Skeletal muscle tissue (tissue), 4 donors: ENCODE measurements around the gene ATXN1. TPM values are rescaled to one million over a fixed set of nuclear protein-coding genes. Genes with fewer than 3 reads are reported as not detected.

Experiments
- H3K27ac ChIP-seq: one replicate; pipeline ENCODE4 v1.7.0; 2013; ENCODE audit warnings: mild to moderate bottlenecking, low read depth, low read length, inconsistent platforms
- H3K27me3 ChIP-seq, 3 donors: one replicate each; pipeline ENCODE4 v1.7.0; 2013; ENCODE audit warnings: low read length in 3 of 3; ENCODE audit not compliant: control insufficient read depth in 3 of 3, insufficient read depth in 3 of 3
- H3K36me3 ChIP-seq, 3 donors: one replicate each; pipeline ENCODE4 v1.7.0; 2013; ENCODE audit warnings: low read length in 3 of 3; ENCODE audit not compliant: control insufficient read depth in 3 of 3, insufficient read depth in 3 of 3
- H3K4me1 ChIP-seq, 3 donors: one replicate each; pipeline ENCODE4 v1.7.0; 2013; ENCODE audit warnings: low read length in 3 of 3, mild to moderate bottlenecking in 3 of 3; ENCODE audit not compliant: control insufficient read depth in 3 of 3, insufficient read depth in 3 of 3
- H3K4me3 ChIP-seq, 3 donors: one replicate each; pipeline ENCODE4 v1.7.0; 2013; ENCODE audit warnings: low read length in 3 of 3
- H3K9ac ChIP-seq, 3 donors: one replicate each; pipeline ENCODE4 v1.7.0; 2013; ENCODE audit warnings: low read length in 3 of 3, mild to moderate bottlenecking in 3 of 3, moderate library complexity in 2 of 3, low read depth in 1 of 3
- H3K9me3 ChIP-seq, 3 donors: one replicate each; pipeline ENCODE4 v1.7.0; 2013; ENCODE audit warnings: low read length in 3 of 3; ENCODE audit not compliant: control insufficient read depth in 3 of 3
- total RNA-seq: library from RNA; depleted of rRNA; stranded (reverse); fragments of >200 nt; gene quantifications from one replicate; pipeline ENCODE4 v1.2.3, GENCODE V29; 2014
- donor health status: Osteomylitis.

ATXN1 gene
- total RNA-seq, 1 donor from 2014 or later = 30.8 TPM

- Histone ChIP-seq H3K27me3 (no peaks in the 10 kb centered on the region), H3K27ac (no peak overlapping the region), H3K36me3 (peaks cover 3 to 14% (median 10%) of the 10 kb centered on the region in 3 donors), H3K9ac (no peak overlapping the region), H3K9me3 (no peaks in the 10 kb centered on the region), H3K4me3 (no peak overlapping the region), H3K4me1 (peaks cover 0 to 4% (median 3%) of the 10 kb centered on the region in 3 donors)
Measured at GRCh38 chr6:16523606-16524379, 237.5 kb downstream of the ATXN1 start.

- Histone ChIP-seq H3K27ac (no peak overlapping the region), H3K9ac (no peak overlapping the region), H3K4me3 (no peak overlapping the region), H3K36me3 (peaks cover 3 to 14% (median 10%) of the 10 kb centered on the region in 3 donors), H3K27me3 (no peaks in the 10 kb centered on the region), H3K9me3 (no peaks in the 10 kb centered on the region), H3K4me1 (peaks cover 0 to 4% (median 3%) of the 10 kb centered on the region in 3 donors)
Measured at GRCh38 chr6:16522937-16523336, 238.3 kb downstream of the ATXN1 start.

DNA sequence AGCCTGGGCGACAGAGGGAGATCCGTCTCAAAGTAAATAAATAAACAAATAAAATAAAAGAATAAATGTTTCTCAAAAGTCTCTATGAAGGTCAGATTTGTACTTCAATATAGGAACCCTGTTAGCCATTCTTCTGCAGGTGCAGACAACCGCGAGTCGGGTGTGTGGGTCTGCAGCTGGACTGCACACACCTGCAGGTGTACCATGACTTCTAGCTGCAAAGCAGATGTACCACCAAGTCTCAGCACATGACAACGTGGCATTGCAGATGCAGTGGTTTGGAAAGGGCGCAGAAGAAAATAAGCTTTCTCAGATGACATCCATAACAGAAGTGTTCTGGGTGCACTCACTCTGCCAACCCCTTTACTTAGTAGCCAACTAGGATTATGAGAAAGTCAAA, 239.7 kb downstream of the ATXN1 start:
- Histone ChIP-seq H3K4me3 (no peak overlapping the region), H3K27me3 (no peaks in the 10 kb centered on the region), H3K9me3 (no peaks in the 10 kb centered on the region), H3K36me3 (peaks cover 3 to 14% (median 10%) of the 10 kb centered on the region in 3 donors), H3K4me1 (peaks cover 0 to 4% (median 3%) of the 10 kb centered on the region in 3 donors), H3K9ac (no peak overlapping the region), H3K27ac (no peak overlapping the region)

DNA sequence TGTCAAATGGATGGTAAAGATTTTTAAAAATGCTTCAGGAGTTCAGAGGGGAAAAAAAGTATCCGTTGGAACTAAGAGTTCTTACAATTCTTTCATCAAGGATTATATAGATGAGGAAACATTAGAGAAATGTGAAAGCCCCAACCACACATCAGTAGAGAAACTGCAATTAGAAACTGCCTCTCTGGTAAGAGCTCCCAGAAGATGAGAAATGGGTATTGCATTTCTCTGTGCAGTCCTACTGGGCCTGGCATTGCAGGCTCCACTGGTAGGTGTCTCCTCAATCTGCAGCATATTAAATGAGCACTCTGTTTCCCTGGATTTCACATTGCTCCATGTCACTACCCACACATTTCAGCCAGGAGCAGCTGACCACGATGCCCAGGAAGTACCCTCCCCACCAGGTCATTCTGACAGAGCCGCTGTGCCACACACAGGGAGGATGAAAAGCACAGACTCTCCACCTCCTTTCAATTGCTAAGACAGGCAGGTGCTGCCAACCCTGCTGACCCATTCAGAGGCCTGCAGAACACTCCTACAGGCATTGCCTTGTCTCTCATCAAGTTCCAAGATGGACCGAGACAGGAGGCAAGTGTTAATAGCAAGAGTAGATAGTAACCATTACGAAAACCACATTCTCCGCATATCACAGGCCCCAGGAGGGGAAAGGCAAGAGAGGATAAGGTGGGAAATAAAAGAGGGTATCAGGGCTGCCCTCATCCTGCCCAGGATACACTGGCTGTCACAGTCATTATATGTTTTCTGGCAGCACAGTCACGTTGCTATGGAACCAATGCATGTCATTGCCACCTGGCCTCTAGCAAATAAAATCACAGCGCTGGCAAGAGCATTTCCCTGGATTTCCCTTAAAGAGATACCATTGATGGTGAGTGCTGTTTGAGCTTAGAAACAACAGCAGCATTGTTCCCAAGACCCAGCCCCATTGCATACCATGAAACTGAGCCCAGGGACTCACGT, 241.7 kb downstream of the ATXN1 start:
- Histone ChIP-seq H3K27ac (no peak overlapping the region), H3K9ac (no peak overlapping the region), H3K36me3 (peaks cover 3 to 14% (median 10%) of the 10 kb centered on the region in 3 donors), H3K4me3 (no peak overlapping the region), H3K9me3 (no peaks in the 10 kb centered on the region), H3K27me3 (no peaks in the 10 kb centered on the region), H3K4me1 (peaks cover 0 to 4% (median 3%) of the 10 kb centered on the region in 3 donors)

- H3K27ac ChIP-seq = no peak overlapping the region
- H3K4me3 ChIP-seq = no peak overlapping the region
- no peak overlapping the region for H3K9ac ChIP-seq
- peaks cover 3 to 14% (median 10%) of the 10 kb centered on the region in 3 donors for H3K36me3 ChIP-seq
- peaks cover 12 to 15% (median 13%) of the 10 kb centered on the region in 3 donors for H3K4me1 ChIP-seq
- no peaks in the 10 kb centered on the region for H3K27me3 ChIP-seq
- no peaks in the 10 kb centered on the region for H3K9me3 ChIP-seq
Measured at GRCh38 chr6:16518265-16518664, 243.0 kb downstream of the ATXN1 start.

- Histone ChIP-seq H3K4me1 (peaks cover 24 to 30% (median 27%) of the 10 kb centered on the region in 3 donors), H3K36me3 (no peaks in the 10 kb centered on the region), H3K9me3 (no peaks in the 10 kb centered on the region), H3K27me3 (no peaks in the 10 kb centered on the region), H3K27ac (no peak overlapping the region), H3K9ac (no peak overlapping the region), H3K4me3 (peak overlapping the region in 1 of 3 donors; percentile 3)
Measured at GRCh38 chr6:16514249-16514648, 247.0 kb downstream of the ATXN1 start.

DNA sequence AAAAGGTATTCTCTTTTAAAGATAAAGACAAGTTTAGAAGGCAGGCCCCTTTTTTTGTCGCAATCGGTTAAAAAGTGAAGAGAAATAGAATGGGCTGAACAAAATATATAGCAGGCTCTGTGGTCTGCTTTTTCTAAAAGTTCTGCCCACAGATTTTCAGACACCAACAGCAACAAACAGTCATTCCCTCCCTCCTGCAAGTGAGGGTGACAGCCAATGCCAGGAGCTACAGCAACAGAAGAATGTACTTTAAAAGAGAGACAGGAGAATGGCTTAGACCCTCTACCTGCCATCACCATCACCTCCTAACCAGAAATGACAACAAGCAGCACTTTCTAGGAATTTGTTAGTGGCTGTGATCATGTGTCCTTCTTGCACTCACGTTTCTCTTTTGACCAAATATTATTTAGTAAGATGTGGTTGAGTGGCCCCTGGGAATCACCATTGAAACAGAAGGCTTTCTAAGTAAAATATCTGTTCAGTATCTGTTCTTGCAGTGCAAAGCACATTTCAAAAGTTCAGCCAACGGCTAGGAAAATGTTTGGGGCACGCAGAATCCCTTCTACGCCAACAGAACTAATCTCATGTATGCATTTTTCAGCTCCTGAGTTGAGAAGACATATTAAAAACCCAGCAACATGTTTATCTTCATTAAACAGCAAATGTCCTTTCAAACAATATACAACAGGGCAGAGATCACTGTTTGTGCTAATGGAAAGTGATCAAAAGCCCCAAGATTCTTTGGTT, 248.5 kb downstream of the ATXN1 start:
- Histone ChIP-seq H3K27me3 (no peaks in the 10 kb centered on the region), H3K4me1 (peaks cover 24 to 30% (median 27%) of the 10 kb centered on the region in 3 donors), H3K4me3 (no peak overlapping the region), H3K36me3 (no peaks in the 10 kb centered on the region), H3K27ac (no peak overlapping the region), H3K9me3 (no peaks in the 10 kb centered on the region), H3K9ac (no peak overlapping the region)

DNA sequence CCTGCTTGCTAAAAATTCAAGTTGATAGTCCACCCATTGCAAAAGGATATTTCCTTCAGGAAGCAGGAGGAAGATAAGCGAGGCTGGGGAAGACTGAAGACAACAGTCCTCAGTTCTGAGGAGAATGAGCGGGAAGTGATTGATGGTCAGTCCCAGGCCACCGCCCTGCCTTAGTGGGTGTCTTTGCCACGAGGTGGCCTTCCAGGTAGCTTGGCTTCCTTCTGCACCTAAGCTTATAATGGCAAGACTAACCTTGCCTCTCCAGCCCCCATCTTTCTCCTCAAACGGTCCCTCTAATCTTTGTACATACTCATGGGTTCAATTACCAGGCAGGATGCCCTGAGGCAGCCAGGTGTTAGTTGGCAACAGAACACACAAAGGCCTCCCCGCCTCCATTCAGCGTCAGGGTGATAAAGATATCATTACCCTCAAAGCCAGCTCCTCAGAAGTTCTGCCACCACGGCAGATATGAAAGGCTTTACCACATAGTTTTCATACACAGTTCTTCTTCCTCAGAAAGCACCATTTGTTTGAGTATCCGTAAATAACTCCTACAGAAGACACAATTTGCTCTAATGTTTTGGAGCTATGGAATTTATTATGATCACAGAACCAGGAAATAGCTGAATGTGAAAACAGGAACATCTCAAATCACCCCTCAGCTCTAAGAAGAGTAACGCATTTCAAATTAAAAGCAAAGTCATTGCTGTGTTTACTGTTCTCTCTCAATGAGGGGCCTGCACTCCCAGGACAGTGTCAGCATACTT, 249.4 kb downstream of the ATXN1 start:
- no peaks in the 10 kb centered on the region for H3K27me3 ChIP-seq
- H3K4me1 ChIP-seq = peaks cover 24 to 30% (median 27%) of the 10 kb centered on the region in 3 donors
- no peak overlapping the region for H3K4me3 ChIP-seq
- H3K36me3 ChIP-seq = no peaks in the 10 kb centered on the region
- no peaks in the 10 kb centered on the region for H3K9me3 ChIP-seq
- no peak overlapping the region for H3K27ac ChIP-seq
- H3K9ac ChIP-seq = no peak overlapping the region

- H3K36me3 ChIP-seq = no peaks in the 10 kb centered on the region
- H3K9me3 ChIP-seq = no peaks in the 10 kb centered on the region
- H3K4me3 ChIP-seq = no peak overlapping the region
- no peaks in the 10 kb centered on the region for H3K27me3 ChIP-seq
- H3K4me1 ChIP-seq = peaks cover 24 to 30% (median 27%) of the 10 kb centered on the region in 3 donors
- no peak overlapping the region for H3K9ac ChIP-seq
- H3K27ac ChIP-seq = no peak overlapping the region
Measured at GRCh38 chr6:16511040-16511660, 250.1 kb downstream of the ATXN1 start.
